ENCODE measurements around the gene CCNB1. TPM values are rescaled to one million over a fixed set of nuclear protein-coding genes. Genes with fewer than 3 reads are reported as not detected.
"Not testable (repeated sequence)": the region's sequence is repeated elsewhere in the genome, so short reads cannot be mapped to it uniquely, and the experiment has no call there.

Gene CCNB1
- total RNA-seq, 4 donors from 2014 or later, result 5.7 to 10.6 (median 8.5) TPM

- intact Hi-C loops (cut with DNase I; ENCODE audit: low total_unique reads), result no loop called here
- no peak overlapping the region for H3K4me3 ChIP-seq (ENCODE audit: low read depth, poor library complexity, severe bottlenecking)
- WGBS, 2 donors, result 90 to 100% methylated on average over 1 of the region's 1 CpG
- TF ChIP-seq CTCF (IDR thresholded peaks at IDR 0.05) (no peak), POLR2A (IDR thresholded peaks at IDR 0.05) (no peak)
- no peak for DNase-seq (ENCODE audit: low spot score in 2 of 2)
Measured at GRCh38 chr5:69170495-69170894, 3.5 kb downstream of the CCNB1 start.

GRCh38 chr5:69170969-69171368 is 4.0 kb downstream of the CCNB1 start:
- no peak for TF ChIP-seq CTCF (IDR thresholded peaks at IDR 0.05)
- no peak for TF ChIP-seq POLR2A (IDR thresholded peaks at IDR 0.05)
- H3K4me3 ChIP-seq (ENCODE audit: low read depth, poor library complexity, severe bottlenecking), result no peak overlapping the region
- 97 to 99% methylated on average over 3 of the region's 3 CpGs for WGBS, 2 donors
- intact Hi-C loops (cut with DNase I; ENCODE audit: low total_unique reads), result no loop called here
- no peak for DNase-seq (ENCODE audit: low spot score in 2 of 2)

- 90 to 93% methylated on average over 15 of the region's 15 CpGs for WGBS, 2 donors
- intact Hi-C loops (cut with DNase I; ENCODE audit: low total_unique reads); H3K4me3 ChIP-seq (ENCODE audit: low read depth, poor library complexity, severe bottlenecking); DNase-seq (ENCODE audit: low spot score in 2 of 2): not testable (repeated sequence)
Measured at GRCh38 chr5:69181659-69182293, 14.8 kb downstream of the CCNB1 start.

- TF ChIP-seq CTCF (IDR thresholded peaks at IDR 0.05), result no peak
- TF ChIP-seq POLR2A (IDR thresholded peaks at IDR 0.05), result no peak
- DNase-seq (ENCODE audit: low spot score in 2 of 2), result no peak
- intact Hi-C loops (cut with DNase I; ENCODE audit: low total_unique reads), result no loop called here
- H3K4me3 ChIP-seq (ENCODE audit: low read depth, poor library complexity, severe bottlenecking), result no peak overlapping the region
- 82 to 91% methylated on average over 1 of the region's 1 CpG for WGBS, 2 donors
Measured at GRCh38 chr5:69184621-69185020, 17.7 kb downstream of the CCNB1 start.

- intact Hi-C loops (cut with DNase I; ENCODE audit: low total_unique reads), result no loop called here
- WGBS, 2 donors, result 90 to 93% methylated on average over 2 of the region's 2 CpGs
- DNase-seq (ENCODE audit: low spot score in 2 of 2), result no peak
- TF ChIP-seq POLR2A (IDR thresholded peaks at IDR 0.05) (no peak), CTCF (IDR thresholded peaks at IDR 0.05) (no peak)
- H3K4me3 ChIP-seq (ENCODE audit: low read depth, poor library complexity, severe bottlenecking), result no peak overlapping the region
Measured at GRCh38 chr5:69187342-69187741, 20.4 kb downstream of the CCNB1 start.

GRCh38 chr5:69188811-69189161 is 21.8 kb downstream of the CCNB1 start:
- no peak for DNase-seq (ENCODE audit: low spot score in 2 of 2)
- intact Hi-C loops (cut with DNase I; ENCODE audit: low total_unique reads), result no loop called here
- no peak for TF ChIP-seq CTCF (IDR thresholded peaks at IDR 0.05)
- TF ChIP-seq POLR2A (IDR thresholded peaks at IDR 0.05), result no peak

More at GRCh38 chr5:69188811-69189161, 21.8 kb downstream of the CCNB1 start:
- H3K4me3 ChIP-seq (ENCODE audit: low read depth, poor library complexity, severe bottlenecking), result peak overlapping the region; percentile 61
- whole genome bisulfite sequencing, 2 donors, result 18 to 19% methylated on average over 8 of the region's 8 CpGs

Measured in lower leg skin (tissue), 4 donors.